IPS DF 4.7 (cell line): ENCODE data around the gene MMAB.

ENCODE experiments used
- DNase-seq: peaks from one replicate; pipeline ENCODE4 v3.0.0-alpha.2; 2013; ENCODE audit warnings: low spot score; ENCODE audit errors: extremely low read depth

MMAB gene

GRCh38 chr12:109517619-109518018, 55.7 kb downstream of the MMAB start:
- no peak for DNase-seq

- DNase-seq, result no peak
Observed at GRCh38 chr12:109513977-109514376, 59.3 kb downstream of the MMAB start.

- no peak for DNase-seq
Observed at GRCh38 chr12:109513051-109513450, 60.3 kb downstream of the MMAB start.

- DNase-seq, result no peak
Observed at GRCh38 chr12:109512608-109513007, 60.7 kb downstream of the MMAB start.

GRCh38 chr12:109510196-109510595, 63.1 kb downstream of the MMAB start:
- no peak for DNase-seq

GRCh38 chr12:109504068-109504467, 69.2 kb downstream of the MMAB start:
- DNase-seq, result no peak
